ENCODE data around the gene CCDC85C. TPM values are rescaled to one million over a fixed set of nuclear protein-coding genes. Genes with fewer than 3 reads are reported as not detected.

Gene CCDC85C
- total RNA-seq, 1 experiment from 2014 or later: 35.8 TPM

DNA sequence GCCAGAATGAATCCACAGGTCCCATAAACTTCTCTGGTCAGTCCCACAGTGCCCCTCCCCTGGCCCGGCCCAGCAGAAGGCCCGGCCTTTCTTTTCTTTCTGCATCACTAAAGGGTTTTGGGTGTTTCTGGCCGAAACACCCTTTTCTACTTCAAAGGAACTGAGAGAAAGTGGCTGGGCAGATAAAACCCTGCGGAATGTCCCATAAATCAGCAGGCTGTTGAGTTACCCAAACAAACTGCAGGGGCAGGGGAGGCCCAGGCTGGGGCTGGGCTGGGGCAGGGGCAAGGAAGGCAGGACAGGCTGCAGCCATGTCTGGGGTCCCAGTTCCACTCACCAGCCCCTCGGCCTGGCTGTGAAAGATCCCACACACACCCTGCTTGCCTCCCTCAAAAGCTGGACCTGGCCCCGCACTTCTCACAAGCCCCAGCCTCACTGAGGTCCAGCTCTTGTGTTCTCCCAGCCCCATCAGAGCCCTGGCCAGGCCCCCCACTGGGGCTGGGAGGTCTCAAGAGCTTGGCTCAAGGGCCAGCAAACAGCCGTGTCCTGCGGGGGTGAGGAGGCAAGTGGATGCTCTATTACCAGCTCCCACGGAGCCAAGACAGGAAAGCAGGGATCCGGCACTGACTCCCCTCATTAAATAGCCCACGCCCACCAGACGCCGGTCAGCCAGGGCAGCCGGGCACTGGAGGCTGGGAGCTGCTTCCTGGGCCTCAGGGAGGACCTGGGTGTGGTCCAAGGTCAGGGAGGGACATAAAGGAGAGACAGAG, 80.9 kb downstream of the CCDC85C start:
- ChIA-PET POLR2A (interaction anchor here (0.7 kb wide), 1 partner anchor 42 kb away, joined by 3 read pairs; no protein-coding TSS in a partner anchor), CTCF (interaction anchor here (0.9 to 2.9 kb wide), 11 partner anchors 15 to 161 kb away, joined by 3 to 24 read pairs (median 5); partner anchors contain the start of genes CCNK, CYP46A1 and SETD3)
- DNase-seq (ENCODE audit: low spot score): no peak
- TF ChIP-seq FOXP1 (CRISPR knock-in tag; IDR thresholded peaks at IDR 0.05; ENCODE audit: borderline replicate concordance) (0 out of 2 replicates have a peak, but pooled peaks have one; percentile 26), GABPB1 (CRISPR knock-in tag; IDR thresholded peaks at IDR 0.05) (no peak), NFYB (CRISPR knock-in tag; conservative IDR thresholded peaks at IDR 0.05; ENCODE audit: low read depth) (no peak)
- TF ChIP-seq, protein P1, sequence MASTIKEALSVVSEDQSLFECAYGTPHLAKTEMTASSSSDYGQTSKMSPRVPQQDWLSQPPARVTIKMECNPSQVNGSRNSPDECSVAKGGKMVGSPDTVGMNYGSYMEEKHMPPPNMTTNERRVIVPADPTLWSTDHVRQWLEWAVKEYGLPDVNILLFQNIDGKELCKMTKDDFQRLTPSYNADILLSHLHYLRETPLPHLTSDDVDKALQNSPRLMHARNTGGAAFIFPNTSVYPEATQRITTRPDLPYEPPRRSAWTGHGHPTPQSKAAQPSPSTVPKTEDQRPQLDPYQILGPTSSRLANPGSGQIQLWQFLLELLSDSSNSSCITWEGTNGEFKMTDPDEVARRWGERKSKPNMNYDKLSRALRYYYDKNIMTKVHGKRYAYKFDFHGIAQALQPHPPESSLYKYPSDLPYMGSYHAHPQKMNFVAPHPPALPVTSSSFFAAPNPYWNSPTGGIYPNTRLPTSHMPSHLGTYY (CRISPR knock-in tag; IDR thresholded peaks at IDR 0.05): no peak
- TF ChIP-seq, protein P2, sequence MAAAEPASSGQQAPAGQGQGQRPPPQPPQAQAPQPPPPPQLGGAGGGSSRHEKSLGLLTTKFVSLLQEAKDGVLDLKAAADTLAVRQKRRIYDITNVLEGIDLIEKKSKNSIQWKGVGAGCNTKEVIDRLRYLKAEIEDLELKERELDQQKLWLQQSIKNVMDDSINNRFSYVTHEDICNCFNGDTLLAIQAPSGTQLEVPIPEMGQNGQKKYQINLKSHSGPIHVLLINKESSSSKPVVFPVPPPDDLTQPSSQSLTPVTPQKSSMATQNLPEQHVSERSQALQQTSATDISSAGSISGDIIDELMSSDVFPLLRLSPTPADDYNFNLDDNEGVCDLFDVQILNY (CRISPR knock-in tag; IDR thresholded peaks at IDR 0.05): no peak
- no peak overlapping the region for H3K4me3 Mint-ChIP-seq
- no peak overlapping the region for H3K27ac Mint-ChIP-seq
- H3K36me3 Mint-ChIP-seq: no peaks in the 10 kb centered on the region
- H3K27me3 Mint-ChIP-seq (ENCODE audit: low read depth): no peaks in the 10 kb centered on the region
- peak; percentile 12 for ATAC-seq
- H3K9me3 Mint-ChIP-seq: no peaks in the 10 kb centered on the region
- peaks cover 47% of the 10 kb centered on the region for H3K4me1 Mint-ChIP-seq

DNA sequence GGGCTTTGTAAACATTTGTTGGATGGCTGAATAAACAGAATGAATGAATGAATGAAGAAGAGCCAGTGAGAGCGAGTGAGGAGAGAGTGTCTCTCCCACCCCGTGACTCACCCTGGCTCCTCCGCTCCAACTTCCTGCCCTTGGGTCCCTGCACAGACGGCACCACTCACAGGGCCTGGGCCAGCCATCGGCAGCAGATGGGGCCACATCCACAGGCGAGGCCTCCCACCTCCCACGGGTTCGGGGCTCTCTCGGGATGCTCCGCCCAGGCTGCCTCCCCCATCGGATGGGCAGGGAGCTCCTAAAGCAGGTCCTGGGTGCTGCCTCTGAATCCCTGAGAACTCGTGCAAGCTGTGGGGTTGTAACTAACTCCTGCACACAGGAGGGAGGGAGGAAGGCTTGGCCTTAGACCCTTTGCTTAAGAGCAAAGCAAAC, 81.5 kb downstream of the CCDC85C start:
- no peaks in the 10 kb centered on the region for H3K27me3 Mint-ChIP-seq (ENCODE audit: low read depth)
- ATAC-seq (peak; percentile 5; the same call in 1 of the 2 replicates), DNase-seq (ENCODE audit: low spot score) (no peak)
- peak overlapping the region; percentile 61; the same call in 1 of the 2 replicates for H3K27ac Mint-ChIP-seq
- H3K4me1 Mint-ChIP-seq: peaks cover 41% of the 10 kb centered on the region
- ChIA-PET CTCF (interaction anchor here (1.2 to 2.9 kb wide), 6 partner anchors 16 to 106 kb away, joined by 3 to 24 read pairs (median 6); no protein-coding TSS in a partner anchor), POLR2A (no interaction called here)
- H3K9me3 Mint-ChIP-seq: no peaks in the 10 kb centered on the region
- TF ChIP-seq ESRRA (CRISPR knock-in tag; IDR thresholded peaks at IDR 0.05; ENCODE audit: borderline replicate concordance) (no peak), CBFB (CRISPR knock-in tag; IDR thresholded peaks at IDR 0.05; ENCODE audit: low read depth) (no peak), ZNF396 (CRISPR knock-in tag; IDR thresholded peaks at IDR 0.05; ENCODE audit: borderline replicate concordance) (no peak), ELF4 (CRISPR knock-in tag; IDR thresholded peaks at IDR 0.05; ENCODE audit: low read depth) (no peak), IRF2 (CRISPR knock-in tag; IDR thresholded peaks at IDR 0.05; ENCODE audit: borderline replicate concordance, low read depth) (no peak), GABPB1 (CRISPR knock-in tag; IDR thresholded peaks at IDR 0.05) (no peak), PRRX2 (CRISPR knock-in tag; IDR thresholded peaks at IDR 0.05) (no peak)
- TF ChIP-seq, protein P3, sequence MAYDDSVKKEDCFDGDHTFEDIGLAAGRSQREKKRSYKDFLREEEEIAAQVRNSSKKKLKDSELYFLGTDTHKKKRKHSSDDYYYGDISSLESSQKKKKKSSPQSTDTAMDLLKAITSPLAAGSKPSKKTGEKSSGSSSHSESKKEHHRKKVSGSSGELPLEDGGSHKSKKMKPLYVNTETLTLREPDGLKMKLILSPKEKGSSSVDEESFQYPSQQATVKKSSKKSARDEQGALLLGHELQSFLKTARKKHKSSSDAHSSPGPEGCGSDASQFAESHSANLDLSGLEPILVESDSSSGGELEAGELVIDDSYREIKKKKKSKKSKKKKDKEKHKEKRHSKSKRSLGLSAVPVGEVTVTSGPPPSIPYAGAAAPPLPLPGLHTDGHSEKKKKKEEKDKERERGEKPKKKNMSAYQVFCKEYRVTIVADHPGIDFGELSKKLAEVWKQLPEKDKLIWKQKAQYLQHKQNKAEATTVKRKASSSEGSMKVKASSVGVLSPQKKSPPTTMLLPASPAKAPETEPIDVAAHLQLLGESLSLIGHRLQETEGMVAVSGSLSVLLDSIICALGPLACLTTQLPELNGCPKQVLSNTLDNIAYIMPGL (CRISPR knock-in tag; IDR thresholded peaks at IDR 0.05): no peak
- TF ChIP-seq, protein P4, sequence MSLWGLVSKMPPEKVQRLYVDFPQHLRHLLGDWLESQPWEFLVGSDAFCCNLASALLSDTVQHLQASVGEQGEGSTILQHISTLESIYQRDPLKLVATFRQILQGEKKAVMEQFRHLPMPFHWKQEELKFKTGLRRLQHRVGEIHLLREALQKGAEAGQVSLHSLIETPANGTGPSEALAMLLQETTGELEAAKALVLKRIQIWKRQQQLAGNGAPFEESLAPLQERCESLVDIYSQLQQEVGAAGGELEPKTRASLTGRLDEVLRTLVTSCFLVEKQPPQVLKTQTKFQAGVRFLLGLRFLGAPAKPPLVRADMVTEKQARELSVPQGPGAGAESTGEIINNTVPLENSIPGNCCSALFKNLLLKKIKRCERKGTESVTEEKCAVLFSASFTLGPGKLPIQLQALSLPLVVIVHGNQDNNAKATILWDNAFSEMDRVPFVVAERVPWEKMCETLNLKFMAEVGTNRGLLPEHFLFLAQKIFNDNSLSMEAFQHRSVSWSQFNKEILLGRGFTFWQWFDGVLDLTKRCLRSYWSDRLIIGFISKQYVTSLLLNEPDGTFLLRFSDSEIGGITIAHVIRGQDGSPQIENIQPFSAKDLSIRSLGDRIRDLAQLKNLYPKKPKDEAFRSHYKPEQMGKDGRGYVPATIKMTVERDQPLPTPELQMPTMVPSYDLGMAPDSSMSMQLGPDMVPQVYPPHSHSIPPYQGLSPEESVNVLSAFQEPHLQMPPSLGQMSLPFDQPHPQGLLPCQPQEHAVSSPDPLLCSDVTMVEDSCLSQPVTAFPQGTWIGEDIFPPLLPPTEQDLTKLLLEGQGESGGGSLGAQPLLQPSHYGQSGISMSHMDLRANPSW (CRISPR knock-in tag; conservative IDR thresholded peaks at IDR 0.05; ENCODE audit: low read depth): no peak
- H3K36me3 Mint-ChIP-seq: no peaks in the 10 kb centered on the region
- no peak overlapping the region for H3K4me3 Mint-ChIP-seq

DNA sequence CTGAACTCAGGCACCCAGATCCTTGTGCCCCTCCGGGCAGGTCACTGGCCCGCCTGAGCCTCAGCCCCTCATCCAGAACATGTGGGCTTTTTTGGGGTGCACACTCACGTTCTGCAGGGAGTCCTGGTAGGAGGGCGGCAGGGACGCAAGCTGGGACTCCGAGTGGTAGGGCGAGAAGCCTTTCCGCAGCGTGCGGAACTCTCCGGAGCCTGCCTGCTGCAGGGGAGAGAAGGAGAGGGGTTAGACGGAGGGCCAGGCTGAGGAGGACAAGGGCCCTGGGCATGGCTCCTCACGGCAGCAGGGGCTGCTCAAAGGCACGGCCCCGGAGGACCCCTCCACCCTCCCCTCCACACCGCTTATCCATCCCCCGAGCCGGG, 82.0 kb downstream of the CCDC85C start:
- POLR2A ChIA-PET: no interaction called here
- Mint-ChIP-seq H3K27ac (peak overlapping the region; percentile 65; the same call in 1 of the 2 replicates), H3K36me3 (no peaks in the 10 kb centered on the region), H3K4me1 (peaks cover 38% of the 10 kb centered on the region), H3K27me3 (ENCODE audit: low read depth) (no peaks in the 10 kb centered on the region), H3K4me3 (no peak overlapping the region), H3K9me3 (no peaks in the 10 kb centered on the region)
- TF ChIP-seq, protein P5, sequence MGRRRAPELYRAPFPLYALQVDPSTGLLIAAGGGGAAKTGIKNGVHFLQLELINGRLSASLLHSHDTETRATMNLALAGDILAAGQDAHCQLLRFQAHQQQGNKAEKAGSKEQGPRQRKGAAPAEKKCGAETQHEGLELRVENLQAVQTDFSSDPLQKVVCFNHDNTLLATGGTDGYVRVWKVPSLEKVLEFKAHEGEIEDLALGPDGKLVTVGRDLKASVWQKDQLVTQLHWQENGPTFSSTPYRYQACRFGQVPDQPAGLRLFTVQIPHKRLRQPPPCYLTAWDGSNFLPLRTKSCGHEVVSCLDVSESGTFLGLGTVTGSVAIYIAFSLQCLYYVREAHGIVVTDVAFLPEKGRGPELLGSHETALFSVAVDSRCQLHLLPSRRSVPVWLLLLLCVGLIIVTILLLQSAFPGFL (CRISPR knock-in tag; IDR thresholded peaks at IDR 0.05; ENCODE audit: borderline replicate concordance): no peak
- DNase-seq (ENCODE audit: low spot score): peak; percentile 9
- CTCF ChIA-PET: interaction anchor here (0.8 to 2.5 kb wide), 4 partner anchors 9 to 106 kb away, joined by 3 to 7 read pairs (median 3); no protein-coding TSS in a partner anchor
- no peak for ATAC-seq
